ENCODE measurements around the gene RBM20. TPM values are rescaled to one million over a fixed set of nuclear protein-coding genes. Genes with fewer than 3 reads are reported as not detected.
"Not testable (repeated sequence)": the region's sequence is repeated elsewhere in the genome, so short reads cannot be mapped to it uniquely, and the experiment has no call there.

Gene RBM20
- total and polyA plus RNA-seq, 5 experiments from 2014 or later = 0.20 to 0.93 (median 0.49) TPM

GRCh38 chr10:110709964-110710587, 65.9 kb downstream of the RBM20 start:
- Mint-ChIP-seq H3K4me3 (no peak overlapping the region), H3K4me1 (no peaks in the 10 kb centered on the region), H3K9me3 (peaks cover 0 to 2% (median 0%) of the 10 kb centered on the region in 9 donors), H3K27me3 (peaks cover 0 to 4% (median 0%) of the 10 kb centered on the region in 5 donors), H3K27ac (peak overlapping the region in 1 of 10 donors; percentile 13), H3K36me3 (no peaks in the 10 kb centered on the region)
- ATAC-seq = no peak
- no peak for DNase-seq
- POLR2A ChIA-PET = no interaction called here

- no peaks in the 10 kb centered on the region for H3K36me3 Mint-ChIP-seq
- H3K9me3 Mint-ChIP-seq = no peaks in the 10 kb centered on the region
- DNase-seq (no peak), ATAC-seq (no peak)
- POLR2A ChIA-PET = no interaction called here
- peaks cover 0 to 4% (median 0%) of the 10 kb centered on the region in 5 donors for H3K27me3 Mint-ChIP-seq
- H3K4me1 Mint-ChIP-seq = no peaks in the 10 kb centered on the region
- no peak overlapping the region for H3K4me3 Mint-ChIP-seq
- H3K27ac Mint-ChIP-seq = no peak overlapping the region
Measured at GRCh38 chr10:110710621-110711020, 66.5 kb downstream of the RBM20 start.

GRCh38 chr10:110711382-110711781, 67.2 kb downstream of the RBM20 start:
- no peaks in the 10 kb centered on the region for H3K9me3 Mint-ChIP-seq
- POLR2A ChIA-PET = no interaction called here
- no peak overlapping the region for H3K4me3 Mint-ChIP-seq
- DNase-seq = no peak
- ATAC-seq = no peak
- no peaks in the 10 kb centered on the region for H3K4me1 Mint-ChIP-seq
- no peaks in the 10 kb centered on the region for H3K36me3 Mint-ChIP-seq
- peaks cover 0 to 4% (median 0%) of the 10 kb centered on the region in 5 donors for H3K27me3 Mint-ChIP-seq
- no peak overlapping the region for H3K27ac Mint-ChIP-seq

DNA sequence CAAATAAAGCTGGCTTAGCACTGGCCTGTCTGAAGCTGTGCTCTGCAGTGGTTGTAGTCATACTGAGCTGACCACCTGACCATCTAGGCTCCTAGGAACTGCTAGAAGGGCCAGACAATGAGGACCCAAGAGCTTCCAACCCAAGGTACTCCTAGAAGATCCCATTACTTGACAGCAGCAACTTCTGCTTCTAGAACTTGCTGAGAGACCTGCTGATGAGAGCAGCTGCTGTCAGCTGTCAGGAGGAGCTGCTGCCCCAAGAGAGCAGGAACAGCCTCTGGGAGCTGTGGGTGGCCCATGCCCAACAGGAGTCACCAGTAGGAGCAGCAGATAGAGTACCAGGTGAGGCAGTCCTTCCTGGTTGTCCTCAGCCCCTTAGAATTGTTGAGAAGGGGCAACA, 70.2 kb downstream of the RBM20 start:
- ATAC-seq (no peak), DNase-seq (no peak)
- Mint-ChIP-seq H3K4me1 (peaks cover 0 to 6% (median 0%) of the 10 kb centered on the region in 4 donors), H3K27ac (peak overlapping the region in 1 of 10 donors; percentile 22), H3K9me3 (no peaks in the 10 kb centered on the region), H3K27me3 (peaks cover 0 to 1% (median 0%) of the 10 kb centered on the region in 5 donors), H3K36me3 (no peaks in the 10 kb centered on the region), H3K4me3 (no peak overlapping the region)
- POLR2A ChIA-PET = no interaction called here

- Mint-ChIP-seq H3K27ac (no peak overlapping the region), H3K4me3 (no peak overlapping the region), H3K27me3 (no peaks in the 10 kb centered on the region), H3K9me3 (no peaks in the 10 kb centered on the region), H3K4me1 (peaks cover 0 to 6% (median 4%) of the 10 kb centered on the region in 4 donors), H3K36me3 (no peaks in the 10 kb centered on the region)
- POLR2A ChIA-PET = no interaction called here
- DNase-seq (no peak), ATAC-seq (no peak)
Measured at GRCh38 chr10:110717781-110718589, 73.8 kb downstream of the RBM20 start.

DNA sequence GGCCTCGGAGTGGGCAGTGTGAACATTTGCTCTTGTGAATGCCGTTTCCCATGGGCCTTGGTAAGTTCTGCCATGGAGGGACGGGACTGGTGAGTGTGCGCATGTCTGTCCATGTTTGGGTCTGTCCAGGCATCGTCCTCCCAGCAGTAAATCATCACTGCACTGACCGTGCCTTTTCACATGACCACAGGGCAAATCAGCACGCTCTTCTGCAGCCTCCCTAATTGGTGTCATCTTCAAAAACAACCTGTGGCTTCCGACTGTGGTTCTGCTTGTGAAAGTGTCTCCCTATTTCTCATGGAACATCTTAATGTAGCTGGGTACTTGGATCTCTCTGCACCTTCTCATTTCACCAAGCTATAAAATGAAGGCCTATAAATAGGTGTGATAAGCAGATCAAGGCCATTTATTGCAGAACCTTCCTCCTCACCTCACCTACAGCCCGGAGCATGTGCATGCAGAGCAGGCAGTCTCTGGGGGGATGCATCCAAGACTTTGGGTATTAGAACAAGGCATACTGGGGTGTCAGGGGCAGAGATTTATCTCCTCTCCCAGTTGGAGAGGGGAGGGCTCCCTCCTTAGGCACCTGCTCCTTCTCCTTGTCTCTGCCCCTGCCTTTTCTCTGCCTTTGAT, 77.4 kb downstream of the RBM20 start:
- H3K9me3 Mint-ChIP-seq = no peaks in the 10 kb centered on the region
- peaks cover 11 to 40% (median 34%) of the 10 kb centered on the region in 4 donors for H3K4me1 Mint-ChIP-seq
- H3K27me3 Mint-ChIP-seq = no peaks in the 10 kb centered on the region
- H3K4me3 Mint-ChIP-seq = no peak overlapping the region
- DNase-seq (no peak), ATAC-seq (no peak)
- H3K27ac Mint-ChIP-seq = no peak overlapping the region
- POLR2A ChIA-PET = no interaction called here
- no peaks in the 10 kb centered on the region for H3K36me3 Mint-ChIP-seq

- peaks cover 11 to 40% (median 31%) of the 10 kb centered on the region in 4 donors for H3K4me1 Mint-ChIP-seq
- no peaks in the 10 kb centered on the region for H3K9me3 Mint-ChIP-seq
- ATAC-seq (no peak), DNase-seq (no peak)
- H3K27me3 Mint-ChIP-seq = no peaks in the 10 kb centered on the region
- peak overlapping the region in 7 of 10 donors; percentile 14 to 75 (median 36) for H3K4me3 Mint-ChIP-seq
- POLR2A ChIA-PET = no interaction called here
- peak overlapping the region in 3 of 10 donors; percentile 35 to 54 (median 41) for H3K27ac Mint-ChIP-seq
- no peaks in the 10 kb centered on the region for H3K36me3 Mint-ChIP-seq
Measured at GRCh38 chr10:110723224-110723891, 79.2 kb downstream of the RBM20 start.

GRCh38 chr10:110724116-110724921, 80.2 kb downstream of the RBM20 start:
- Mint-ChIP-seq H3K4me3 (peak overlapping the region in 9 of 10 donors; percentile 31 to 75 (median 44)), H3K27ac (peak overlapping the region in 9 of 10 donors; percentile 50 to 86 (median 72)), H3K9me3 (no peaks in the 10 kb centered on the region), H3K27me3 (no peaks in the 10 kb centered on the region), H3K36me3 (no peaks in the 10 kb centered on the region), H3K4me1 (peaks cover 13 to 40% (median 31%) of the 10 kb centered on the region in 4 donors)
- ATAC-seq (peak; percentile 25 to 62), DNase-seq (peak in 3 of 10 donors; percentile 15 to 39 (median 23))
- POLR2A ChIA-PET = no interaction called here

DNA sequence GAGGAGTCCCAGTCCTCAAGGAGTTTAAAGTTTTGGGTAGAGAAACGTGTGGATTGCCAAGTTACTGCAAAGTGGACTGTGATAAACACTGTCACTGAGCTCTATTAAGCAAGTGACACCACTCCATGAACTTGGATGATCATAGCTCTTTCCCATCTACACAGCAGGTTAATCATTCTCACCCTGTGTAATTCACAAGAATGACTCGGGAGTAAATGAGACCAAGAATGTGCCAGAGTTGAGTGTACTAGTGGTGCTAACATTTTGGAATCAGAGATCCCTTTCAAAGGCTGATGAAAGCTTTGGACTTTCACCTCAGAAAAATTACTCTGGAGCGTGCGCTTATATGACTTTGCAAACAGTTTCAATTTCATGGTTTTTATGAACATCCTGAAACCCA, 80.8 kb downstream of the RBM20 start:
- Mint-ChIP-seq H3K27me3 (no peaks in the 10 kb centered on the region), H3K4me1 (peaks cover 13 to 40% (median 31%) of the 10 kb centered on the region in 4 donors), H3K27ac (peak overlapping the region in 4 of 10 donors; percentile 43 to 84 (median 73)), H3K4me3 (peak overlapping the region in 1 of 10 donors; percentile 43), H3K36me3 (no peaks in the 10 kb centered on the region), H3K9me3 (no peaks in the 10 kb centered on the region)
- POLR2A ChIA-PET = no interaction called here
- ATAC-seq = no peak
- no peak for DNase-seq

- Mint-ChIP-seq H3K4me3 (peak overlapping the region in 1 of 10 donors; percentile 7), H3K9me3 (no peaks in the 10 kb centered on the region), H3K27ac (peak overlapping the region in 2 of 10 donors; percentile 35 to 52), H3K27me3 (peaks cover 0 to 2% (median 0%) of the 10 kb centered on the region in 5 donors), H3K4me1 (peaks cover 13 to 40% (median 31%) of the 10 kb centered on the region in 4 donors), H3K36me3 (no peaks in the 10 kb centered on the region)
- no peak for DNase-seq
- no peak for ATAC-seq
- POLR2A ChIA-PET = no interaction called here
Measured at GRCh38 chr10:110725801-110726630, 81.9 kb downstream of the RBM20 start.

- H3K36me3 Mint-ChIP-seq, POLR2A ChIA-PET, H3K4me3 Mint-ChIP-seq, H3K27ac Mint-ChIP-seq, H3K9me3 Mint-ChIP-seq, DNase-seq, ATAC-seq: not testable (repeated sequence)
- H3K27me3 Mint-ChIP-seq = peaks cover under 1 to 15% (median 3%) of the 10 kb centered on the region in 5 donors
- peaks cover 11 to 35% (median 31%) of the 10 kb centered on the region in 4 donors for H3K4me1 Mint-ChIP-seq
Measured at GRCh38 chr10:110727785-110728184, 83.6 kb downstream of the RBM20 start.

Data from naive thymus-derived CD8-positive, alpha-beta T cell (primary cell).